Caco-2 (cell line): ENCODE measurements around the gene ARHGEF4. TPM values are rescaled to one million over a fixed set of nuclear protein-coding genes. Genes with fewer than 3 reads are reported as not detected.

Experiments used
- BruUV-seq: library from RNA; stranded (reverse); fragments of 400-500 nt; replicated peaks from 2 replicates; lab custom pipeline; 2021; lab: Mats Ljungman, UMichigan
- CTCF ChIA-PET: fragments of 300-600 bp; sonication (Branson Sonifier 250); formaldehyde crosslinking; loops from one replicate; lab custom pipeline; 2022; ENCODE audit warnings: antibody characterized with exemption; lab: Charles Lee
- POLR2A ChIA-PET: fragments of 300-600 bp; sonication (Branson Sonifier 250); formaldehyde crosslinking; loops from one replicate; lab custom pipeline; 2022; ENCODE audit warnings: antibody characterized with exemption; lab: Charles Lee
- DNase-seq, 2 experiments: peaks; one replicate each; pipeline versions ENCODE4 v3.0.0 to v3.0.0-alpha.2; 2020 to 2022
- H3K27me3 ChIP-seq: replicated peaks from 2 replicates; pipeline ENCODE4 v1.6.0; 2011; ENCODE audit warnings: low read length; ENCODE audit not compliant: control insufficient read depth, insufficient read depth
- H3K36me3 ChIP-seq: 2 replicates; pipeline ENCODE4 v1.5.1; 2011; ENCODE audit warnings: low read length; ENCODE audit not compliant: control insufficient read depth, insufficient read depth
- H3K4me1 ChIP-seq: fragments of 250-450 bp; sonication (Bioruptor Pico); 2 replicates; pipeline ENCODE4 v1.5.1; 2020; ENCODE audit warnings: mild to moderate bottlenecking
- H3K4me3 ChIP-seq: 2 replicates; pipeline ENCODE4 v1.5.1; 2011; ENCODE audit warnings: low read depth, mild to moderate bottlenecking, control low read depth, low read length
- H3K9me3 ChIP-seq: fragments of 250-450 bp; sonication (Bioruptor Pico); 2 replicates; pipeline ENCODE4 v1.5.1; 2020; ENCODE audit warnings: mild to moderate bottlenecking, moderate library complexity
- H3K27ac Mint-ChIP-seq: one replicate; pipeline ENCODE4 v1.8.0; 2022; ENCODE audit warnings: mixed read lengths; ENCODE audit not compliant: unreplicated experiment
- H3K27me3 Mint-ChIP-seq: one replicate; pipeline ENCODE4 v1.8.0; 2022; ENCODE audit warnings: mixed read lengths; ENCODE audit not compliant: insufficient read depth, unreplicated experiment
- H3K36me3 Mint-ChIP-seq: one replicate; pipeline ENCODE4 v1.8.0; 2022; ENCODE audit warnings: mild to moderate bottlenecking, mixed read lengths; ENCODE audit not compliant: insufficient read depth, unreplicated experiment
- H3K4me1 Mint-ChIP-seq: one replicate; pipeline ENCODE4 v1.8.0; 2022; ENCODE audit warnings: low read depth, mixed read lengths; ENCODE audit not compliant: unreplicated experiment
- H3K4me3 Mint-ChIP-seq: one replicate; pipeline ENCODE4 v1.8.0; 2022; ENCODE audit warnings: mild to moderate bottlenecking, moderate library complexity, mixed read lengths; ENCODE audit not compliant: unreplicated experiment
- H3K9me3 Mint-ChIP-seq: one replicate; pipeline ENCODE4 v1.8.0; 2022; ENCODE audit warnings: mixed read lengths; ENCODE audit not compliant: unreplicated experiment
- CTCF ChIP-seq, 2 experiments: fragments of 200-600 bp in 1 of 2; IDR thresholded peaks; 1 replicate in 1 of 2; 2 replicates in 1 of 2; pipeline versions ENCODE4 v1.5.1 to v1.8.0; 2011 to 2022; ENCODE audit warnings: antibody characterized with exemption in 1 of 2, control low read depth in 1 of 2, inconsistent platforms in 1 of 2, low read depth in 1 of 2, low read length in 1 of 2, mild to moderate bottlenecking in 1 of 2, moderate library complexity in 1 of 2; ENCODE audit not compliant: insufficient read depth in 1 of 2, severe bottlenecking in 1 of 2, unreplicated experiment in 1 of 2
- intact Hi-C: fragments of 100-400 bp; cut with micrococcal nuclease; formaldehyde crosslinking; loops from one replicate; pipeline ENCODE4 v1.10.0; 2022; ENCODE audit not compliant: unreplicated experiment
- total RNA-seq: library from RNA; stranded (reverse); gene quantifications from 2 replicates; pipeline ENCODE4 v1.2.3, GENCODE V29; 2022

The ARHGEF4 gene
- total RNA-seq, 1 experiment from 2014 or later: 1.8 TPM

- Mint-ChIP-seq H3K9me3 (no peaks in the 10 kb centered on the region), H3K36me3 (peaks cover 5% of the 10 kb centered on the region), H3K27ac (no peak overlapping the region), H3K4me3 (no peak overlapping the region), H3K4me1 (no peaks in the 10 kb centered on the region), H3K27me3 (peaks cover 11% of the 10 kb centered on the region)
- H3K27me3 ChIP-seq: no peaks in the 10 kb centered on the region; the same call in 1 of the 2 replicates
- H3K4me3 ChIP-seq: no peak overlapping the region
- no peaks in the 10 kb centered on the region for H3K9me3 ChIP-seq
- intact Hi-C loops: no loop called here
- CTCF ChIA-PET: interaction anchor here (2.1 kb wide), 1 partner anchor 73 kb away, joined by 7 read pairs; no protein-coding TSS in a partner anchor
- POLR2A ChIA-PET: no interaction called here
- no TSS peak for BruUV-seq
- H3K4me1 ChIP-seq: no peaks in the 10 kb centered on the region
- no peaks in the 10 kb centered on the region for H3K36me3 ChIP-seq
- TF ChIP-seq CTCF (IDR thresholded peaks at IDR 0.05; ENCODE audit: insufficient read depth in 1 of 2, low read depth in 1 of 2, low read length in 1 of 2, severe bottlenecking in 1 of 2, unreplicated experiment in 1 of 2): no peak
- no peak for DNase-seq
These were observed 33.4 kb downstream of the ARHGEF4 start for GRCh38 chr2:130870161-130870485.

- TF ChIP-seq CTCF (IDR thresholded peaks at IDR 0.05; ENCODE audit: insufficient read depth in 1 of 2, low read depth in 1 of 2, low read length in 1 of 2, severe bottlenecking in 1 of 2, unreplicated experiment in 1 of 2): no peak
- H3K9me3 Mint-ChIP-seq: no peaks in the 10 kb centered on the region
- peaks cover 5% of the 10 kb centered on the region for H3K36me3 Mint-ChIP-seq
- no TSS peak for BruUV-seq
- H3K27me3 ChIP-seq: no peaks in the 10 kb centered on the region; the same call in 1 of the 2 replicates
- ChIA-PET CTCF (interaction anchor here (1.7 to 2.1 kb wide), 2 partner anchors 73 to 75 kb away, joined by 7 to 8 read pairs; no protein-coding TSS in a partner anchor), POLR2A (no interaction called here)
- no peaks in the 10 kb centered on the region for H3K4me1 ChIP-seq
- DNase-seq: no peak
- intact Hi-C loops: no loop called here
- no peaks in the 10 kb centered on the region for H3K9me3 ChIP-seq
- H3K4me1 Mint-ChIP-seq: no peaks in the 10 kb centered on the region
- no peaks in the 10 kb centered on the region for H3K36me3 ChIP-seq
- no peak overlapping the region for H3K4me3 Mint-ChIP-seq
- no peak overlapping the region for H3K27ac Mint-ChIP-seq
- H3K4me3 ChIP-seq: no peak overlapping the region
- H3K27me3 Mint-ChIP-seq: peaks cover 14% of the 10 kb centered on the region
These were observed 34.1 kb downstream of the ARHGEF4 start for GRCh38 chr2:130870779-130871178.

GRCh38 chr2:130871843-130872740 is 35.4 kb downstream of the ARHGEF4 start:
- Histone ChIP-seq H3K9me3 (no peaks in the 10 kb centered on the region), H3K36me3 (no peaks in the 10 kb centered on the region), H3K4me1 (no peaks in the 10 kb centered on the region), H3K4me3 (no peak overlapping the region), H3K27me3 (no peaks in the 10 kb centered on the region; the same call in 1 of the 2 replicates)
- H3K4me1 Mint-ChIP-seq: no peaks in the 10 kb centered on the region
- ChIA-PET POLR2A (no interaction called here), CTCF (interaction anchor here (0.6 to 1.7 kb wide), 3 partner anchors 31 to 76 kb away, joined by 4 to 8 read pairs (median 6); no protein-coding TSS in a partner anchor)
- TF ChIP-seq CTCF (IDR thresholded peaks at IDR 0.05; ENCODE audit: insufficient read depth in 1 of 2, low read depth in 1 of 2, low read length in 1 of 2, severe bottlenecking in 1 of 2, unreplicated experiment in 1 of 2): no peak
- intact Hi-C loops: no loop called here
- BruUV-seq: no TSS peak
- H3K36me3 Mint-ChIP-seq: peaks cover 5% of the 10 kb centered on the region
- peaks cover 15% of the 10 kb centered on the region for H3K27me3 Mint-ChIP-seq
- no peak for DNase-seq
- no peak overlapping the region for H3K4me3 Mint-ChIP-seq
- H3K27ac Mint-ChIP-seq: no peak overlapping the region
- no peaks in the 10 kb centered on the region for H3K9me3 Mint-ChIP-seq
